ENCODE results near the gene RAB33B. TPM values are rescaled to one million over a fixed set of nuclear protein-coding genes. Genes with fewer than 3 reads are reported as not detected.

Gene RAB33B
- total and polyA plus RNA-seq, 9 of the 15 experiments (the other 6 are each of a cell fraction or from before 2014, with no cell fraction given) = 1.7 to 3.7 (median 3.0) TPM

GRCh38 chr4:139453371-139454110 lies 380 bp upstream of the RAB33B start (continued):
- TF ChIP-seq E2F6 (IDR thresholded peaks at IDR 0.05; ENCODE audit: borderline replicate concordance in 1 of 2, extremely low read depth in 1 of 2, insufficient read depth in 1 of 2, insufficient read length in 1 of 2, low read depth in 1 of 2, low read length in 1 of 2, poor library complexity in 1 of 2, severe bottlenecking in 1 of 2) (peak; percentile 10 to 62), ARID2 (IDR thresholded peaks at IDR 0.05) (no peak), RBM39 (optimal IDR thresholded peaks at IDR 0.05; ENCODE audit: low read depth, low read length) (no peak), ZNF197 (CRISPR knock-in tag; IDR thresholded peaks at IDR 0.05; ENCODE audit: low read depth) (no peak), ZNF311 (CRISPR knock-in tag; IDR thresholded peaks at IDR 0.05) (no peak), NKRF (IDR thresholded peaks at IDR 0.05; ENCODE audit: borderline replicate concordance) (peak; percentile 84), HOXB6 (CRISPR knock-in tag; IDR thresholded peaks at IDR 0.05; ENCODE audit: borderline replicate concordance) (no peak), ZNF280A (IDR thresholded peaks at IDR 0.05; ENCODE audit: low read depth, partially characterized antibody) (no peak), FOXJ2 (tag; IDR thresholded peaks at IDR 0.05) (peak; percentile 62; the same call in 1 of the 2 replicates), NFE2L1 (tag; IDR thresholded peaks at IDR 0.05; ENCODE audit: borderline replicate concordance, low read depth) (no peak)
- TF ChIP-seq, protein P1, sequence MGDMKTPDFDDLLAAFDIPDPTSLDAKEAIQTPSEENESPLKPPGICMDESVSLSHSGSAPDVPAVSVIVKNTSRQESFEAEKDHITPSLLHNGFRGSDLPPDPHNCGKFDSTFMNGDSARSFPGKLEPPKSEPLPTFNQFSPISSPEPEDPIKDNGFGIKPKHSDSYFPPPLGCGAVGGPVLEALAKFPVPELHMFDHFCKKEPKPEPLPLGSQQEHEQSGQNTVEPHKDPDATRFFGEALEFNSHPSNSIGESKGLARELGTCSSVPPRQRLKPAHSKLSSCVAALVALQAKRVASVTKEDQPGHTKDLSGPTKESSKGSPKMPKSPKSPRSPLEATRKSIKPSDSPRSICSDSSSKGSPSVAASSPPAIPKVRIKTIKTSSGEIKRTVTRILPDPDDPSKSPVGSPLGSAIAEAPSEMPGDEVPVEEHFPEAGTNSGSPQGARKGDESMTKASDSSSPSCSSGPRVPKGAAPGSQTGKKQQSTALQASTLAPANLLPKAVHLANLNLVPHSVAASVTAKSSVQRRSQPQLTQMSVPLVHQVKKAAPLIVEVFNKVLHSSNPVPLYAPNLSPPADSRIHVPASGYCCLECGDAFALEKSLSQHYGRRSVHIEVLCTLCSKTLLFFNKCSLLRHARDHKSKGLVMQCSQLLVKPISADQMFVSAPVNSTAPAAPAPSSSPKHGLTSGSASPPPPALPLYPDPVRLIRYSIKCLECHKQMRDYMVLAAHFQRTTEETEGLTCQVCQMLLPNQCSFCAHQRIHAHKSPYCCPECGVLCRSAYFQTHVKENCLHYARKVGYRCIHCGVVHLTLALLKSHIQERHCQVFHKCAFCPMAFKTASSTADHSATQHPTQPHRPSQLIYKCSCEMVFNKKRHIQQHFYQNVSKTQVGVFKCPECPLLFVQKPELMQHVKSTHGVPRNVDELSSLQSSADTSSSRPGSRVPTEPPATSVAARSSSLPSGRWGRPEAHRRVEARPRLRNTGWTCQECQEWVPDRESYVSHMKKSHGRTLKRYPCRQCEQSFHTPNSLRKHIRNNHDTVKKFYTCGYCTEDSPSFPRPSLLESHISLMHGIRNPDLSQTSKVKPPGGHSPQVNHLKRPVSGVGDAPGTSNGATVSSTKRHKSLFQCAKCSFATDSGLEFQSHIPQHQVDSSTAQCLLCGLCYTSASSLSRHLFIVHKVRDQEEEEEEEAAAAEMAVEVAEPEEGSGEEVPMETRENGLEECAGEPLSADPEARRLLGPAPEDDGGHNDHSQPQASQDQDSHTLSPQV (IDR thresholded peaks at IDR 0.05) = no peak
- TF ChIP-seq, protein P2, sequence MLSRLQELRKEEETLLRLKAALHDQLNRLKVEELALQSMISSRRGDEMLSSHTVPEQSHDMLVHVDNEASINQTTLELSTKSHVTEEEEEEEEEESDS (CRISPR knock-in tag; IDR thresholded peaks at IDR 0.05) = no peak
- TF ChIP-seq, protein P3, sequence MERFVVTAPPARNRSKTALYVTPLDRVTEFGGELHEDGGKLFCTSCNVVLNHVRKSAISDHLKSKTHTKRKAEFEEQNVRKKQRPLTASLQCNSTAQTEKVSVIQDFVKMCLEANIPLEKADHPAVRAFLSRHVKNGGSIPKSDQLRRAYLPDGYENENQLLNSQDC (CRISPR knock-in tag; IDR thresholded peaks at IDR 0.05) = no peak
- TF ChIP-seq, protein P4, sequence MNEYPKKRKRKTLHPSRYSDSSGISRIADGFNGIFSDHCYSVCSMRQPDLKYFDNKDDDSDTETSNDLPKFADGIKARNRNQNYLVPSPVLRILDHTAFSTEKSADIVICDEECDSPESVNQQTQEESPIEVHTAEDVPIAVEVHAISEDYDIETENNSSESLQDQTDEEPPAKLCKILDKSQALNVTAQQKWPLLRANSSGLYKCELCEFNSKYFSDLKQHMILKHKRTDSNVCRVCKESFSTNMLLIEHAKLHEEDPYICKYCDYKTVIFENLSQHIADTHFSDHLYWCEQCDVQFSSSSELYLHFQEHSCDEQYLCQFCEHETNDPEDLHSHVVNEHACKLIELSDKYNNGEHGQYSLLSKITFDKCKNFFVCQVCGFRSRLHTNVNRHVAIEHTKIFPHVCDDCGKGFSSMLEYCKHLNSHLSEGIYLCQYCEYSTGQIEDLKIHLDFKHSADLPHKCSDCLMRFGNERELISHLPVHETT (CRISPR knock-in tag; conservative IDR thresholded peaks at IDR 0.05 in 1 of 2, IDR thresholded peaks at IDR 0.05 in 1 of 2) = no peak

Data from K562 (cell line).